SJSA1 (cell line): ENCODE data around the gene NOTCH4. TPM values are rescaled to one million over a fixed set of nuclear protein-coding genes. Genes with fewer than 3 reads are reported as not detected.
"Not testable (repeated sequence)": the region's sequence is repeated elsewhere in the genome, so short reads cannot be mapped to it uniquely, and the experiment has no call there.

Experiments used
- DNase-seq, 2 experiments: peaks; one replicate each; pipeline ENCODE4 v3.0.0-alpha.2; 2015 to 2020; ENCODE audit warnings: low spot score in 2 of 2, low read depth in 1 of 2
- H3K27ac ChIP-seq: fragments of 250-450 bp; sonication (Bioruptor Pico); 2 replicates; pipeline ENCODE4 v1.5.1; 2020; ENCODE audit warnings: mild to moderate bottlenecking, moderate library complexity
- H3K27me3 ChIP-seq: fragments of 250-450 bp; sonication (Bioruptor Pico); replicated peaks from 2 replicates; pipeline ENCODE4 v1.5.1; 2020; ENCODE audit warnings: mild to moderate bottlenecking, moderate library complexity
- H3K36me3 ChIP-seq: fragments of 250-450 bp; sonication (Bioruptor Pico); 2 replicates; pipeline ENCODE4 v1.5.1; 2020; ENCODE audit warnings: mild to moderate bottlenecking
- H3K4me1 ChIP-seq: fragments of 250-450 bp; sonication (Bioruptor Pico); replicated peaks from 2 replicates; pipeline ENCODE4 v1.6.1; 2021; ENCODE audit warnings: mild to moderate bottlenecking
- H3K4me3 ChIP-seq: fragments of 250-450 bp; sonication (Bioruptor Pico); 2 replicates; pipeline ENCODE4 v1.5.1; 2020; ENCODE audit warnings: mild to moderate bottlenecking
- H3K9me3 ChIP-seq: fragments of 250-450 bp; sonication (Bioruptor Pico); replicated peaks from 2 replicates; pipeline ENCODE4 v1.5.1; 2020; ENCODE audit warnings: mild to moderate bottlenecking
- total RNA-seq: library from RNA; depleted of rRNA; stranded (reverse); fragments of >200 nt; shearing (Covaris generic); gene quantifications from 2 replicates; pipeline ENCODE4 v1.2.3, GENCODE V29; 2014

The NOTCH4 gene
- total RNA-seq, 1 experiment from 2014 or later: 1.6 TPM

DNA sequence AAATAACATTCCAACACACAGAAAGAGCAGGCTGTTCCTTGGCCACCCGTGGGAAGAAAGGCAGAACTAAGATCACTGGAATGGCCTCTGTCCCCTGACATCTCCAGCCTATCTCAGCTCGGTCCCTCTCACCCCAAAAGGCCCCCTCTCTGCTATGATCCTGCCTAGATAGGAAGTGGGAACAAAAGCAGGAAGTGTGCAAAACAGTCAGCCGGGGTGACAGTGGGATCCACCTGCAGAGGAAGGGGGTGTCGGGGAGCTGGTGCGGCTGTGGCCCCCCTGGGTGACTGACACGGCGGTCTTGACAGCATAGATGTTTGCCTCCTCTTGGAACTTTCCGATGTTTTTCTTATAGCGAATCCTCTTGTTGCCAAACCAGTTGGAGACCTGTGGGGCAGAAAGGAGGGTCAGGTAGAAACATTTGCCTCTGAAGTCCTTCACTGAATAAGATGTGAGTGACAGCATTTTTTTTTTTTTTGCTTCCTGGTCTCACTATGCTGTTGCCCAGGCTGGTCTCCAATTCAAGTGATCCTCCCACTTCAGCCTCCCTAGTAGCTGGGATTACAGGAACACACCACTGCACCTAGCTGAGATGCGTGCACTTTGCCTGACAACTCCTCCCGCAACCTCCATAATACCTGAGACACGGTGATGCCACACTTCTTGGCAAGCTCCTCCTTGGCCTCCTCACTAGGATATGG is 36.7 kb downstream of the NOTCH4 start:
- H3K9me3 ChIP-seq: no peaks in the 10 kb centered on the region
- H3K4me1 ChIP-seq: peaks cover 31% of the 10 kb centered on the region
- peaks cover 49% of the 10 kb centered on the region for H3K36me3 ChIP-seq
- no peaks in the 10 kb centered on the region for H3K27me3 ChIP-seq
- no peak overlapping the region for H3K27ac ChIP-seq
- no peak overlapping the region for H3K4me3 ChIP-seq
- DNase-seq: no peak

DNA sequence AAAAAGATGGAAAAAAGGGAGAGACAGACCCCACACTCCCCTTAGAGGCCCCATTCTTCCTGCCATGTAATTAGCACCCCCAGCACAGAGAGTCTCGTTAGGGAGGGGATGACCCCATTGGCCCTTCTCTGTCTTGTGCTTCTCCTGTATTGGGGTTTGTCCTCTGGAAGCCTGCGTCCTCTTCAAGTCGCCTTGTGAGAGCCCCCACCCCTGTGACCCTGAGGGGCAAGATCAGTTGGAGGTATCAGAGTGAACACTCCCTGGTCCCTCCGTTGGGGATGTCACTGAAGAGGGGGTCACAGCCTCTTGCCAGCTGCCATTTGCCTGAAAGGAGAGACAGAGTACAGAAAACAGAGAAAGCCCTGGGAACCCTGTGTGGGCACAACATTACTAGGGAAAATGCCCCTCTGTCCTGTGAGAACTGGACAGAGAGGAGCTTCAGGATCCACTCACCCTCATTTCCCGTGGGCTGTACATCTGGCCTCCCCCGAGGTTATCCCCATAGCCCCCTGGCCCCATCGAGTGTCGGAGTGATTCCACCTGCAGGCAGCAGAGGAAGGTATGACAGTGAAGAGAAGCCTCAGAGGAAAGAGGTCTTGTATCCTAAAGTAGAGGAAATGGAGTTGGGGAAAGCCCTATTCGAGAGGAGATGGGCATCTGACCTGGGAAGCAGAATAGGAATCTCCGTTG is 37.6 kb downstream of the NOTCH4 start:
- DNase-seq: not testable (repeated sequence)

DNA sequence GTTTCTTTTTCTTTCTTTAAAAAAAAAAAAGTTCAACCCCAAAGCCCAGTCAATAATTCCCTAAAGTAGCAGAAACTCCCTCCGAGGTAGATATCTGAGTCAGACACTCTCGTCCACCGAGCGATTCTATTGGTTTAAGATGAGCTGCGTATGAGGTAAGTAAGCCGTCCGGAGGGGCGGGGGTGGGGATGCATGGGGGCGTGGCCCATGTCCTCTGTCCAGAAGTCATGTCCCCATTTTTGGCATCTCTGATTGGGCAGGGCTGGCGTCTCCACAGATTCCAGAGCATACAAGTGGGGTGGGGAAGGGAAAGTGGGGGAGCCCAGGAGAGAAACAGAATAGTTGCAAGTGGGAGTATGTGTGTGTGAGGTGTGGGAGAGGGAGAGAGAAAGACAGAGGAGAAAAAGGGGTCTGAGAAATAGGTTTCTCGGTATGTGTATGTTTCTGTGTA is 38.2 kb downstream of the NOTCH4 start:
- peak; percentile 60 to 86 for DNase-seq
- not testable (repeated sequence) for H3K27ac ChIP-seq
- H3K36me3 ChIP-seq: peaks cover 62% of the 10 kb centered on the region

More for the DNA sequence above, 37.6 kb downstream of the NOTCH4 start:
- H3K9me3 ChIP-seq, H3K4me3 ChIP-seq, H3K27ac ChIP-seq, H3K27me3 ChIP-seq: not testable (repeated sequence)
- Histone ChIP-seq H3K36me3 (peaks cover 56% of the 10 kb centered on the region), H3K4me1 (peaks cover 26% of the 10 kb centered on the region)

DNA sequence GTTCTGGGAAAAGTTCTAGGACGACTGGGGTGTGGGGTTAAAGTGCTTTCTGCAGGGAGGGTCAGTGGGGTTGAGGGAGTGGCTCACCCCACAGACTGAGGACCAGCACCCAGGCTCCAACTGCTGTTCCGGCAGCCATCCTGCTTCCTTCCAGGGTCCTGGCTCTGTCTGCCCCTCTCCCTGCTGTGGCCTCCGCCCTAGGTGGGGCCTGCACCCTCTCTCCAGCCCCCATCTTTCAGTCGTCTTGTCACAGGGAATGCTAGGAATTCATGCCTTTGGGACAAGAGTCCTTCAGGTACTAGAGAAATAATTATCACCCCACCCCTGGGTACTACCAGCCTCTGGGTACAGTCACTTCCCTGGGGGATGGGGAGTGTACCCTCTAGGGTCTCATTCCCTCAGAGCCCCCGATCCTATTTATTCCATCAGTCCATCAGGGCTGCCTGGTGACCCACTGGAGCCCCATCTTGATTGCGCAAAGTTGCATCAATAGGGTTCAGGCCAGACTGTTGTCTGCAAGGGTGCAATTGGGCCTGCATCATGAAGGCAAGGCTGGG is 39.7 kb downstream of the NOTCH4 start, which contains the start of gene AGER:
Gene AGER (minus strand): TSS at position 170 of the 557 bp plus-strand sequence. CDS start 31 bp downstream, at position 139.
- peaks cover 15% of the 10 kb centered on the region for H3K4me1 ChIP-seq
- H3K4me3 ChIP-seq: no peak within 1 kb of the TSS
- H3K27me3 ChIP-seq: no peaks in the 10 kb centered on the region
- H3K27ac ChIP-seq: no peak within 1 kb of the TSS
- H3K36me3 ChIP-seq: peaks cover 63% of the 10 kb centered on the region
- DNase-seq: no peak
- H3K9me3 ChIP-seq: no peaks in the 10 kb centered on the region

More for the DNA sequence above, 38.2 kb downstream of the NOTCH4 start:
- not testable (repeated sequence) for H3K4me3 ChIP-seq, H3K27me3 ChIP-seq, H3K9me3 ChIP-seq
- H3K4me1 ChIP-seq: peaks cover 23% of the 10 kb centered on the region

DNA sequence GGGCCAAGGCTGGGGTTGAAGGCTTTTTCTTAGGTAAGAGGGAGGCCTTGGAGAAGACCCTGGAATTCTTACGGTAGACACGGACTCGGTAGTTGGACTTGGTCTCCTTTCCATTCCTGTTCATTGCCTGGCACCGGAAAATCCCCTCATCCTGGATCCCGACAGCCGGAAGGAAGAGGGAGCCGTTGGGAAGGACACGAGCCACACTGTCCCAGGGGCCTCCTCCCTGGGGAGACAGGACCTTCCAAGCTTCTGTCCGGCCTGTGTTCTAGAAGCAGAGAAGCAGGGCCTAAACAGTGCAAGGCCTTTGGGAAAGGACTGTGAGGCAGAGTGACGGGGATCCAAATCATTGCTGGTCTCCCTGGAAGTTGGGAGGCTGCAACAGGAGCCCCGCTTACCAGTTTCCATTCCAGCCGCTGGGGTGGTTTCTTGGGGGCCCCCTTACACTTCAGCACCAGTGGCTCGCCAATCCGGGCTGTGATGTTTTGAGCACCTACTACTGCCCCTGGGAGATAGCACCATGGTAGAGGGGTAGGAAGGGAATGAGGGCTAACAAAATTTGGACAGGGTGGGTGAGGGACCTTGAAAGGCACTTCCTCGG is 40.3 kb downstream of the NOTCH4 start:
- Histone ChIP-seq H3K9me3 (no peaks in the 10 kb centered on the region), H3K4me3 (no peak overlapping the region), H3K27ac (no peak overlapping the region), H3K27me3 (no peaks in the 10 kb centered on the region), H3K4me1 (peaks cover 14% of the 10 kb centered on the region), H3K36me3 (peaks cover 60% of the 10 kb centered on the region)
- no peak for DNase-seq

DNA sequence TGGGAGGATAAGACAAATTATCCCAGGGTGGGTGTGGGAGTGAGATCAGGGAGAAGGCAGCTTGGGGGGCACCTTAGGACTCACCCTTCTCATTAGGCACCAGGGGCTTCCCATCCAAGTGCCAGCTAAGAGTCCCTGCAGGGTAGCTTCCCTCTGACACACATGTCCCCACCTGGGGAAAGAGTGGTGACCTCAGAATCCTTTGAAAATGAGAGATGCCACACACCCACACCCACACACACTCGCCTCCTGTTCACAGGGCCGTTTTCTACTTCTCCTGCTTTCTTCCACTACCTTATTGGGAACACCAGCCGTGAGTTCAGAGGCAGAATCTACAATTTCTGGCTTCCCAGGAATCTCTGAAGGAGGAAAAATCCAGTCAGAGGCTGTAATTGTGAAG is 40.8 kb downstream of the NOTCH4 start:
- no peak overlapping the region for H3K4me3 ChIP-seq
- peaks cover 8% of the 10 kb centered on the region for H3K4me1 ChIP-seq
- H3K9me3 ChIP-seq: no peaks in the 10 kb centered on the region
- no peak for DNase-seq
- no peak overlapping the region for H3K27ac ChIP-seq
- H3K27me3 ChIP-seq: no peaks in the 10 kb centered on the region
- peaks cover 55% of the 10 kb centered on the region for H3K36me3 ChIP-seq

DNA sequence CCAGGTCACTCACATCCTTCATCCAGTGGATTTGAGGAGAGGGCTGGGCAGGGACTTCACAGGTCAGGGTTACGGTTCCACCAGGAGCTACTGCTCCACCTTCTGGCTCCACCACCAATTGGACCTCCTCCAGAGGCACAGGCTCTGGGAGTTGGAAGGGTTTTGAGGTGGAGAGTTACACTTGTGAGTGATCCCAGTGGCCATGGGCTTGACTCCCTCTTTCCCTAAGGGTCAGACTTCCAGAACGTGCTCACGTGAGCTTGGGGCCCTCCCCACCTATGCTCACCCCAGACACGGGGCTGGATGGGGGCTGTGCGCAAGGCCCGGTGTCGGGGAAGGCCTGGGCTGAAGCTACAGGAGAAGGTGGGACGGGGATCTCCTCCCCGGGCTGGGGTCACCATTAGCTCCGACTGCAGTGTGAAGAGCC is 41.3 kb downstream of the NOTCH4 start:
- Histone ChIP-seq H3K27ac (no peak overlapping the region), H3K36me3 (peaks cover 50% of the 10 kb centered on the region), H3K4me3 (no peak overlapping the region), H3K4me1 (peaks cover 5% of the 10 kb centered on the region), H3K9me3 (no peaks in the 10 kb centered on the region), H3K27me3 (no peaks in the 10 kb centered on the region)
- DNase-seq: no peak

DNA sequence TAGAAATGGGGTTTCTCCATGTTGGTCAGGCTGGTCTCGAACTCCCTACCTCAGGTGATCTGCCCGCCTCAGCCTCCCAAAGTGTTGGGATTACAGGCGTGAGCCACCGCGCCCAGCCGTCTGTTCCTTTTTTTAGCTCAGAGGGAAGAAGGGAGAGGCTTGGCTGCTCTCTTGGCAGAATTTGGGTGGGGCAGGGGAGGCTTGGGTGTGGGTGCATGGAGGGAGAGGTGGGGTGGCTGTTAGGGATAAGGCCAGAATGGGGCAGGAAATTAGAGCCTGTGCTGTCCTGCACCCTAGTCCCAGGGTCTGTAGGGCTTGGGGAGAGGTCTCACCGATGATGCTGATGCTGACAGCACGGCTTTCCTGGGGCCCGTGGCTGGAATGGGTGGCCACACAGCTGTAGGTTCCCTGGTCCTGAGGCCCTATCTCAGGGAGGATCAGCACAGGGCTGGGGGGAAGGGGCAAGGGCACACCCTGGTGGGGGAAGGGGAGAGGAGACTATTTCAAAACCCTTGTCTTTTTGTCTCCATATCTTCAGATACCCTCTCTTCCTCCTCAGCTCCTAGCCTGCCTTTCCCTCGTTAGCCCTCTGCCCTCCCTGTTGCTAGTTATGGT is 41.8 kb downstream of the NOTCH4 start:
- Histone ChIP-seq H3K27ac (no peak overlapping the region), H3K9me3 (no peaks in the 10 kb centered on the region), H3K4me3 (no peak overlapping the region), H3K27me3 (no peaks in the 10 kb centered on the region), H3K4me1 (peaks cover 9% of the 10 kb centered on the region), H3K36me3 (peaks cover 44% of the 10 kb centered on the region)
- no peak for DNase-seq

DNA sequence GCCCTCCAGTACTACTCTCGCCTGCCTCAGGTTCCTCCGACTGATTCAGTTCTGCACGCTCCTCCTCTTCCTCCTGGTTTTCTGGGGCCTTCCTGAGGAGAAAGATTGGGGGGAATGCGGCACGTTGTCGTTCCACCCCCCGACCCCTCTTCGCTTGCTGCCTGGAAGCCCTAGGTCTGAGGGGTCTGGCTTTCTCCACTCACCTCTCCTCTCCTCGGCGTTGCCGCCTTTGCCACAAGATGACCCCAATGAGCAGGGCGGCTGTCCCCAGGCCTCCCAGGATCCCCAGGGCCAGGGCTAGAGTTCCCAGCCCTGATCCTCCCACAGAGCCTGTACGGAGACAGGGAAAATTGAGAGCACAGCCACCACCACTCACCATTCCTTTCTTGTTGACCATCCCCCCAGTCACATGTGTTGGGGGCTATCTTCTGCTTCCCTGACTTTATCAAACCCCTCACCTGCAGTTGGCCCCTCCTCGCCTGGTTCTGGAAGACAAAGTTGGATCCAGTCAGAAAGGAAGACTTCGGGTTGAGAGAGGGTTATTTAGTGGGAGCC is 42.6 kb downstream of the NOTCH4 start:
- Histone ChIP-seq H3K4me3 (no peak overlapping the region), H3K9me3 (no peaks in the 10 kb centered on the region), H3K4me1 (peaks cover 17% of the 10 kb centered on the region), H3K36me3 (peaks cover 36% of the 10 kb centered on the region), H3K27me3 (no peaks in the 10 kb centered on the region), H3K27ac (no peak overlapping the region)
- DNase-seq: no peak

DNA sequence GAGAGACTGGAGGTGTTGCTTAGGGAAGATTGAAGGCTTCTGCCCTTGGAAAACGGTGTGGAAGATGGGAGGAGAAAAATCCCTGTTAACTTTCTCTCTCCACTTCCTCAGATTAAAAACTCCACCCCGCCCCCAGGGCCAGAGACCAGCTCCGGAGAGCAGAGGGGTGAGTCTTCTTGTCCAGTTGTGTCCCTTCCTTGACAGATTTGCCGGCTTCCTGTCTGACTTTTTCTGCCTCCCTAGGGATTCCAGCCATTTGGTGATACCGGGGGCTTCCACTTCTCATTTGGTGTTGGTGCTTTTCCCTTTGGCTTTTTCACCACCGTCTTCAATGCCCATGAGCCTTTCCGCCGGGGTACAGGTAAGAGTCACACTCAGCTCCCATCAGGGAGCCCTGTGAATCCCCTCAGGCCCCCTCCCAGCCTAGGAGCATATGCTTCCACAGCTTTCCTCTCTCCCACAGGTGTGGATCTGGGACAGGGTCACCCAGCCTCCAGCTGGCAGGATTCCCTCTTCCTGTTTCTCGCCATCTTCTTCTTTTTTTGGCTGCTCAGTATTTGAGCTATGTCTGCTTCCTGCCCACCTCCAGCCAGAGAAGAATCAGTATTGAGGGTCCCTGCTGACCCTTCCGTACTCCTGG is 44.0 kb downstream of the NOTCH4 start:
- Histone ChIP-seq H3K9me3 (no peaks in the 10 kb centered on the region), H3K36me3 (peaks cover 35% of the 10 kb centered on the region), H3K27me3 (no peaks in the 10 kb centered on the region), H3K4me3 (no peak overlapping the region), H3K27ac (no peak overlapping the region), H3K4me1 (peaks cover 23% of the 10 kb centered on the region)
- DNase-seq: no peak

DNA sequence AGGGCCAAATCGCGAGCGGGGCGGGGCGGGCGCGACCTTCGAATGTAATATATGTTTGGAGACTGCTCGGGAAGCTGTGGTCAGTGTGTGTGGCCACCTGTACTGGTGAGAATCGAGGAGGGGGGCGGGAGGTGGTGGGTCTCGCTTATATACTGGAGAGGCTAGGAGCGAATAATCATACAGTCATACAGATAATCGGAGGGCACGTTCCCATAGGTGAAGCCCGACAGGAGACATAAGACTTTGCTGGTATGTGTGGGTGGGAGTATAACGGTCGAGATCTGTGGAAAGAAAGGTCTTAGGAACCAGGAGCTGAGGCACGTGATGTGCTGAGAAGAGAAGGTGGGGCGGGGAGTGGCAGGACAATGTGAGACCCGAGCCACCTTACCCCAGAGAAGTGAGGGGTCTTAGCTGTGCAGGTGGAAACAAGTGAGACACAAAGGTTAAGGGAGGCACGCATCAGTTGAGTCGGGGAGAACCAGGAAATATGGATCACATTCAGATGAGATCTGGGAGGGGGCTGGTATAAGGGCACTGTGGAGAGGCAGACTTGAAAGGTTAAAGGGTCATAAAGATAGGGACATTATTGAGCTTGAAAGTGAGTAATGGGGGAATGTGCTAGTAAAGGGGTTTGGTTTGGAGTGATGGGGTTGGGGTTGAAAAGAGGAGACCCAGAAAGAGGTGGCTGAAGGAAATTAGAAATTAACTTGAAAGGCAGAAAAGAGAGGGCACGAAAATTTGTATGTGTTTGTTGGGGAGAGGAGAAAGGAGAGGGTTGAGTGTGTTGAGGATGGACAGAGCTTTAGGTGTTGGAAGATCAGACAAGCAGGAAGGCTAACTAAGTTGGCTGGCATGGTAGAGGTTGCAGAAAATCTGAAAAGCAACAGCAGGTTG is 45.1 kb downstream of the NOTCH4 start:
- Histone ChIP-seq H3K27me3 (no peaks in the 10 kb centered on the region), H3K36me3 (peaks cover 29% of the 10 kb centered on the region), H3K9me3 (no peaks in the 10 kb centered on the region), H3K4me3 (peak overlapping the region; percentile 48), H3K27ac (peak overlapping the region; percentile 84), H3K4me1 (peaks cover 26% of the 10 kb centered on the region)
- peak in 1 of 2 experiments; percentile 34 for DNase-seq
